Measurements from ENCODE around the gene OSGIN1.

The OSGIN1 gene

GRCh38 chr16:83963277-83964119 is 10.5 kb downstream of the OSGIN1 start:
- TF ChIP-seq GATA1 (IDR thresholded peaks at IDR 0.05; ENCODE audit: low read depth, low read length) (no peak), POLR2A (IDR thresholded peaks at IDR 0.05; ENCODE audit: low read length) (no peak)
- no peak for DNase-seq

- TF ChIP-seq POLR2A (IDR thresholded peaks at IDR 0.05; ENCODE audit: low read length) (no peak), GATA1 (IDR thresholded peaks at IDR 0.05; ENCODE audit: low read depth, low read length) (no peak)
- DNase-seq, result no peak
Measured at GRCh38 chr16:83964684-83965443, 11.8 kb downstream of the OSGIN1 start.

GRCh38 chr16:83965444-83966152 is 12.6 kb downstream of the OSGIN1 start:
- no peak for DNase-seq
- TF ChIP-seq GATA1 (IDR thresholded peaks at IDR 0.05; ENCODE audit: low read depth, low read length) (no peak), POLR2A (IDR thresholded peaks at IDR 0.05; ENCODE audit: low read length) (no peak)

- TF ChIP-seq GATA1 (IDR thresholded peaks at IDR 0.05; ENCODE audit: low read depth, low read length) (no peak), POLR2A (IDR thresholded peaks at IDR 0.05; ENCODE audit: low read length) (no peak)
- DNase-seq, result no peak
Measured at GRCh38 chr16:83966153-83966696, 13.2 kb downstream of the OSGIN1 start.

GRCh38 chr16:83967091-83967490 is 14.1 kb downstream of the OSGIN1 start:
- DNase-seq, result no peak
- TF ChIP-seq POLR2A (IDR thresholded peaks at IDR 0.05; ENCODE audit: low read length) (no peak), GATA1 (IDR thresholded peaks at IDR 0.05; ENCODE audit: low read depth, low read length) (no peak)

- TF ChIP-seq GATA1 (IDR thresholded peaks at IDR 0.05; ENCODE audit: low read depth, low read length) (no peak), POLR2A (IDR thresholded peaks at IDR 0.05; ENCODE audit: low read length) (no peak)
- peak; percentile 38 to 60 for DNase-seq
Measured at GRCh38 chr16:83967838-83968305, 14.8 kb downstream of the OSGIN1 start, which contains the start of gene NECAB2. NECAB2 (plus strand) TSS chr16:83968244; CDS start chr16:83968649, 405 bp downstream.

GRCh38 chr16:83968306-83968851 is 15.3 kb downstream of the OSGIN1 start:
- no peak for DNase-seq
- TF ChIP-seq GATA1 (IDR thresholded peaks at IDR 0.05; ENCODE audit: low read depth, low read length) (no peak), POLR2A (IDR thresholded peaks at IDR 0.05; ENCODE audit: low read length) (no peak)

- TF ChIP-seq POLR2A (IDR thresholded peaks at IDR 0.05; ENCODE audit: low read length), result no peak
- no peak for TF ChIP-seq GATA1 (IDR thresholded peaks at IDR 0.05; ENCODE audit: low read depth, low read length)
- no peak for DNase-seq
Measured at GRCh38 chr16:83968891-83969649, 16.0 kb downstream of the OSGIN1 start.

- no peak for TF ChIP-seq POLR2A (IDR thresholded peaks at IDR 0.05; ENCODE audit: low read length)
- TF ChIP-seq GATA1 (IDR thresholded peaks at IDR 0.05; ENCODE audit: low read depth, low read length), result no peak
- no peak for DNase-seq
Measured at GRCh38 chr16:83969771-83970429, 16.9 kb downstream of the OSGIN1 start.

GRCh38 chr16:83970430-83970815 is 17.4 kb downstream of the OSGIN1 start:
- TF ChIP-seq POLR2A (IDR thresholded peaks at IDR 0.05; ENCODE audit: low read length), result no peak
- TF ChIP-seq GATA1 (IDR thresholded peaks at IDR 0.05; ENCODE audit: low read depth, low read length), result no peak
- DNase-seq, result no peak

GRCh38 chr16:83971165-83972130 is 18.4 kb downstream of the OSGIN1 start:
- no peak for DNase-seq
- TF ChIP-seq GATA1 (IDR thresholded peaks at IDR 0.05; ENCODE audit: low read depth, low read length), result no peak
- no peak for TF ChIP-seq POLR2A (IDR thresholded peaks at IDR 0.05; ENCODE audit: low read length)

Measured in erythroblast (primary cell).